GM12865 (cell line): ENCODE results near the gene ZCCHC8.
"Not testable (repeated sequence)": the region's sequence is repeated elsewhere in the genome, so short reads cannot be mapped to it uniquely, and the experiment has no call there.

Experiments used
- DNase-seq: peaks from one replicate; pipeline ENCODE4 v3.0.0; 2010; ENCODE audit warnings: low read depth
- H3K4me3 ChIP-seq: 2 replicates; pipeline ENCODE4 v1.5.1; 2011; ENCODE audit warnings: mild to moderate bottlenecking, low read depth, low read length, control low read depth
- CTCF ChIP-seq: IDR thresholded peaks from 2 replicates; pipeline ENCODE4 v1.5.1; 2011; ENCODE audit warnings: low read length, control low read depth, low read depth, inconsistent platforms; ENCODE audit not compliant: insufficient read depth; ENCODE audit errors: missing control alignments

ZCCHC8 gene

GRCh38 chr12:122435186-122435585, 65.5 kb downstream of the ZCCHC8 start:
- TF ChIP-seq CTCF, result no peak
- H3K4me3 ChIP-seq, result no peak overlapping the region

GRCh38 chr12:122429043-122429442, 71.7 kb downstream of the ZCCHC8 start:
- H3K4me3 ChIP-seq, DNase-seq: not testable (repeated sequence)

More at GRCh38 chr12:122435186-122435585, 65.5 kb downstream of the ZCCHC8 start:
- no peak for DNase-seq

- no peak overlapping the region for H3K4me3 ChIP-seq
- no peak for DNase-seq
- TF ChIP-seq CTCF, result no peak
These were observed 73.3 kb downstream of the ZCCHC8 start for GRCh38 chr12:122427403-122427802.

GRCh38 chr12:122423258-122424165, 77.2 kb downstream of the ZCCHC8 start:
- no peak for TF ChIP-seq CTCF
- DNase-seq, result no peak

GRCh38 chr12:122422730-122423257, 77.9 kb downstream of the ZCCHC8 start:
- DNase-seq, result peak; percentile 34
- TF ChIP-seq CTCF, result no peak
- H3K4me3 ChIP-seq, result peak overlapping the region; percentile 37

More at GRCh38 chr12:122423258-122424165, 77.2 kb downstream of the ZCCHC8 start:
- peak overlapping the region; percentile 37 for H3K4me3 ChIP-seq

GRCh38 chr12:122421821-122422729, 78.7 kb downstream of the ZCCHC8 start, which contains the start of gene CLIP1:
CLIP1 (minus strand) TSS chr12:122422669; CDS start chr12:122380452, 42,217 bp downstream.
- peak within 1 kb of the TSS; percentile 90 for H3K4me3 ChIP-seq
- DNase-seq, result peak; percentile 82
- TF ChIP-seq CTCF, result peak; percentile 42
